ENCODE results near the gene CSTF2T. TPM values are rescaled to one million over a fixed set of nuclear protein-coding genes. Genes with fewer than 3 reads are reported as not detected.

Gene CSTF2T
- total RNA-seq, 1 experiment from 2014 or later = 42.1 TPM

DNA sequence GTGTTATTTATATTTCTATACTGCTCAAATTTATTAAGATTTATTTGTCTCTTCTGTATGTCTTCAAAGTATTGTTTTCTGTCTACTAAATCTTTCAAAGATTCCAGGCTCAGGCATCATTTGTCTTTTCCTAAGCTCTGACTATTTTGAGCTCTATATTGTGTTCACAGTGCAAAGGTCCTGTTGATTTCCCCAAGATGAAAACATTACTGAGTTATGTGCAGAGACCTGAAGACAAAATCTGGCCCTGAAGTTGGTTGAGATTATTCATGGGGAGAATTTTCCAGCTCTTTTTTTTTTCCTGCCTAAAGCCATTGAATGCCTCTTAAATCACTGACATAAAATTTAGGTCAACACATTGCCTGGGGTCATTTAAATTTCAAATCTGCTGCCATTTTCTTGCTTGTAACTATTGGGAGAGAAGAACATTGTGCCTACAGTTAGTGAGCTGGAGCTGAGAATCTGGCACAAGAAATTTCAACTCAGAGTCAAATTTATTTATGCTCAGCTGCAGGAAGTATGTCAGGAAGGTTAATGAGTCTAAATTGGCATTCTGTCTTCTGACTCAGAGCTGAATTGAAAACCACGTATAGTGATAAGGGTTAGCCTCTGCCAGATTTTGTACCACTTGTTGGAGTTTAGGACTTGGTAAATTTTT lies 31.6 kb downstream of the CSTF2T start:
- Histone ChIP-seq H2BK12ac (ENCODE audit: insufficient read length, low read depth, low read length) (no peak overlapping the region), H2BK15ac (ENCODE audit: low read depth, low read length) (no peak overlapping the region), H2AFZ (ENCODE audit: low read length) (no peak overlapping the region), H3K79me2 (ENCODE audit: insufficient read depth, low read length) (no peaks in the 10 kb centered on the region), H3T11ph (ENCODE audit: low read length) (no peak overlapping the region), H3K4ac (ENCODE audit: low read depth, low read length) (no peak overlapping the region), H3K27ac (ENCODE audit: insufficient read length, low read depth, low read length) (no peak overlapping the region), H3K56ac (ENCODE audit: insufficient read length, low read depth, low read length) (no peak overlapping the region), H4K91ac (ENCODE audit: insufficient read length, low read depth, low read length) (no peak overlapping the region), H3K23me2 (ENCODE audit: insufficient read length, low read depth, low read length, poor library complexity, severe bottlenecking) (no peaks in the 10 kb centered on the region), H3K23ac (ENCODE audit: insufficient read length, low read depth, low read length) (no peak overlapping the region), H3K4me1 (ENCODE audit: insufficient read depth, low read length) (no peaks in the 10 kb centered on the region), H3K9me3 (ENCODE audit: control insufficient read depth, low read depth, low read length) (no peaks in the 10 kb centered on the region), H2BK20ac (ENCODE audit: low read depth, low read length, poor library complexity, severe bottlenecking) (no peak overlapping the region), H2BK120ac (ENCODE audit: low read depth, low read length, poor library complexity, severe bottlenecking) (no peak overlapping the region), H3K79me1 (ENCODE audit: insufficient read depth, low read depth, low read length, poor library complexity, severe bottlenecking) (no peaks in the 10 kb centered on the region), H4K5ac (ENCODE audit: insufficient read length, low read depth, low read length) (no peak overlapping the region), H4K20me1 (ENCODE audit: control insufficient read depth, insufficient read depth, insufficient read length) (no peaks in the 10 kb centered on the region), H2BK5ac (ENCODE audit: insufficient read length, low read length) (no peak overlapping the region), H4K8ac (replicated peaks; ENCODE audit: insufficient read length, low read depth, low read length) (no peak overlapping the region), H3K14ac (ENCODE audit: insufficient read depth, low read length) (no peak overlapping the region), H3K9ac (ENCODE audit: extremely low read depth, insufficient read length, low read length) (no peak overlapping the region), H3K27me3 (ENCODE audit: insufficient read depth, low read length) (no peaks in the 10 kb centered on the region), H3K18ac (ENCODE audit: insufficient read length, low read depth, low read length) (no peak overlapping the region), H3K4me2 (ENCODE audit: insufficient read depth, insufficient read length, low read length) (no peak overlapping the region), H2AK5ac (ENCODE audit: insufficient read length, low read length) (no peak overlapping the region)
- TF ChIP-seq, protein P1, sequence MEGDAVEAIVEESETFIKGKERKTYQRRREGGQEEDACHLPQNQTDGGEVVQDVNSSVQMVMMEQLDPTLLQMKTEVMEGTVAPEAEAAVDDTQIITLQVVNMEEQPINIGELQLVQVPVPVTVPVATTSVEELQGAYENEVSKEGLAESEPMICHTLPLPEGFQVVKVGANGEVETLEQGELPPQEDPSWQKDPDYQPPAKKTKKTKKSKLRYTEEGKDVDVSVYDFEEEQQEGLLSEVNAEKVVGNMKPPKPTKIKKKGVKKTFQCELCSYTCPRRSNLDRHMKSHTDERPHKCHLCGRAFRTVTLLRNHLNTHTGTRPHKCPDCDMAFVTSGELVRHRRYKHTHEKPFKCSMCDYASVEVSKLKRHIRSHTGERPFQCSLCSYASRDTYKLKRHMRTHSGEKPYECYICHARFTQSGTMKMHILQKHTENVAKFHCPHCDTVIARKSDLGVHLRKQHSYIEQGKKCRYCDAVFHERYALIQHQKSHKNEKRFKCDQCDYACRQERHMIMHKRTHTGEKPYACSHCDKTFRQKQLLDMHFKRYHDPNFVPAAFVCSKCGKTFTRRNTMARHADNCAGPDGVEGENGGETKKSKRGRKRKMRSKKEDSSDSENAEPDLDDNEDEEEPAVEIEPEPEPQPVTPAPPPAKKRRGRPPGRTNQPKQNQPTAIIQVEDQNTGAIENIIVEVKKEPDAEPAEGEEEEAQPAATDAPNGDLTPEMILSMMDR (conservative IDR thresholded peaks at IDR 0.05) = no peak
- H3K4me3 Mint-ChIP-seq = no peak overlapping the region
- peaks cover 0 to 4% of the 10 kb centered on the region in 2 experiments; a peak in 2 of 4 replicates for H3K4me1 Mint-ChIP-seq
- H3K27me3 Mint-ChIP-seq (ENCODE audit: low read depth) = no peaks in the 10 kb centered on the region
- no CpG with 5 or more reads among the region's 1 CpG for WGBS (ENCODE audit: extremely low coverage, insufficient read length, low lambda C conversion rate)
- DNase-seq = no peak
- H3K27ac Mint-ChIP-seq = no peak overlapping the region
- peaks cover 0 to 15% (median 0%) of the 10 kb centered on the region in 3 experiments; a peak in 2 of 7 replicates for H3K36me3 Mint-ChIP-seq (ENCODE audit: insufficient read depth in 1 of 3, low read depth in 3 of 3)
- peaks cover 11 to 12% of the 10 kb centered on the region in 2 experiments; a peak in 4 of 5 replicates for H3K9me3 Mint-ChIP-seq
